Adrenal gland (tissue), 12 donors: ENCODE data around the gene ATPAF2. TPM values are rescaled to one million over a fixed set of nuclear protein-coding genes. Genes with fewer than 3 reads are reported as not detected.

Source experiments
- DNase-seq, 7 donors: peaks; one replicate each; pipeline ENCODE4 v3.0.0-alpha.2; 2019 to 2020
- H3K27ac ChIP-seq, 5 donors: fragments of 200-600 bp; sonication (generic) in 4 of 5; 1 replicate in 3 of 5; 2 replicates in 2 of 5; pipeline versions ENCODE4 v1.5.1 to v1.8.0; 2016 to 2020; ENCODE audit warnings: mild to moderate bottlenecking in 1 of 5
- H3K27me3 ChIP-seq: fragments of 200-600 bp; 2 replicates; pipeline ENCODE4 v1.8.0; 2021
- H3K36me3 ChIP-seq, 2 donors: fragments of 200-600 bp; replicated peaks in 1 of 2; 1 replicate in 1 of 2; 2 replicates in 1 of 2; pipeline versions ENCODE4 v1.5.1 to v1.8.0; 2018 to 2022
- H3K4me1 ChIP-seq, 2 donors: fragments of 200-600 bp; replicated peaks in 1 of 2; 1 replicate in 1 of 2; 2 replicates in 1 of 2; pipeline versions ENCODE4 v1.5.1 to v1.8.0; 2018 to 2021
- H3K4me3 ChIP-seq, 4 donors: fragments of 200-600 bp; sonication (generic) in 3 of 4; one replicate each; pipeline ENCODE4 v1.5.1; 2016 to 2018
- H3K9me3 ChIP-seq, 3 donors: fragments of 200-600 bp; sonication (generic) in 1 of 3; replicated peaks in 1 of 3; 1 replicate in 2 of 3; 2 replicates in 1 of 3; pipeline versions ENCODE4 v1.5.1 to v1.8.0; 2016 to 2021
- CTCF ChIP-seq, 6 experiments: fragments of 450-650 bp in 4 of 6; fragments of 200-600 bp in 2 of 6; sonication (generic) in 1 of 6; IDR thresholded peaks; 1 replicate in 5 of 6; 2 replicates in 1 of 6; pipeline versions ENCODE4 v1.5.1 to v1.8.0; 2016 to 2021; ENCODE audit warnings: antibody characterized with exemption in 6 of 6, mild to moderate bottlenecking in 2 of 6, moderate library complexity in 1 of 6
- POLR2A ChIP-seq, 2 donors: fragments of 450-650 bp; IDR thresholded peaks; one replicate each; pipeline ENCODE4 v1.6.1; 2017; ENCODE audit warnings: antibody characterized with exemption in 2 of 2, mild to moderate bottlenecking in 2 of 2, moderate library complexity in 1 of 2
- WGBS, 4 donors: extraction: QIAGEN DNeasy Blood & Tissue Kit in 2 of 4; methylation state at CpG; one replicate each; pipeline versions ENCODE4 v1.1.5 to v1.1.7; 2013 to 2017; 5-methylcytosine and 5-hydroxymethylcytosine counted together
- intact Hi-C, 2 donors: fragments of 100-400 bp; cut with DNase I; formaldehyde crosslinking; loops; one replicate each; pipeline versions ENCODE4 v1.14.1 to v1.15.0; 2022 to 2023
- polyA plus RNA-seq, 3 donors: library from polyadenylated mRNA; stranded (reverse); fragments of 200-250 nt in 2 of 3; fragments of 350-450 nt in 1 of 3; fragmentation: Illumina TruSeq in 1 of 3; extraction: RNeasy Lipid Tissue Mini Kit (QIAGEN cat#74804) in 1 of 3; gene quantifications; one replicate each; pipeline ENCODE4 v1.2.3, GENCODE V29; 2013 to 2014
- total RNA-seq, 9 donors: library from RNA; depleted of rRNA in 4 of 9; stranded (reverse); fragments of >200 nt in 4 of 9; fragments of 120-200 nt in 1 of 9; fragmentation: NEBNext Ultra II Directional in 1 of 9; extraction: Animal tissue kit (Norgen Biotek cat#: 25700) in 1 of 9; gene quantifications; one replicate each; pipeline versions ENCODE4 v1.1.0 to v1.2.4, GENCODE V29; 2013 to 2023
- donor health status: healthy with polysubstance abuse.
- donor health status: Bipolar disorder and iron deficiency.
- donor health status: DM: yes; HTN: yes; CAD: no.
- donor health status: DM: no; HTN: no; CAD: no.
- donor health status: DM: no; HTN: no; CAD: no.
- donor health status: DM: yes; HTN: yes; CAD: no.

Gene ATPAF2
- total and polyA plus RNA-seq, 12 donors, result 32.5 to 68.6 (median 45.4) TPM

- no peak overlapping the region for H3K27ac ChIP-seq
- TF ChIP-seq POLR2A (IDR thresholded peaks at IDR 0.05) (no peak), CTCF (IDR thresholded peaks at IDR 0.05) (no peak)
- H3K36me3 ChIP-seq, result no peaks in the 10 kb centered on the region
- 83 to 89% (median 86%) methylated on average over 1 to 3 of the region's 3 CpGs; no CpG with 5 or more reads in 1 of the 4 donors for WGBS, 4 donors
- H3K4me1 ChIP-seq, result no peaks in the 10 kb centered on the region
- H3K27me3 ChIP-seq, result no peaks in the 10 kb centered on the region
- no peak overlapping the region for H3K4me3 ChIP-seq
- DNase-seq, result no peak
- no peaks in the 10 kb centered on the region for H3K9me3 ChIP-seq
- intact Hi-C loops, result loop anchor here in 1 of 2 donors (10.0 kb wide), 1 partner anchor 55 kb away; the partner anchor contains the start of genes ATPAF2 and GID4
These were observed 59.2 kb downstream of the ATPAF2 start for GRCh38 chr17:17979778-17980177.

GRCh38 chr17:17978481-17979424, 60.2 kb downstream of the ATPAF2 start:
- no peaks in the 10 kb centered on the region for H3K36me3 ChIP-seq
- H3K27ac ChIP-seq, result no peak overlapping the region
- WGBS, 4 donors, result 79 to 87% (median 83%) methylated on average over 9 to 14 of the region's 14 CpGs
- no peaks in the 10 kb centered on the region for H3K4me1 ChIP-seq
- TF ChIP-seq CTCF (IDR thresholded peaks at IDR 0.05) (no peak), POLR2A (IDR thresholded peaks at IDR 0.05) (no peak)
- no peaks in the 10 kb centered on the region for H3K9me3 ChIP-seq
- no peak for DNase-seq
- intact Hi-C loops, result no loop called here
- no peak overlapping the region for H3K4me3 ChIP-seq
- H3K27me3 ChIP-seq, result no peaks in the 10 kb centered on the region

- no peak overlapping the region for H3K27ac ChIP-seq
- intact Hi-C loops, result no loop called here
- WGBS, 4 donors, result 77 to 89% (median 82%) methylated on average over 8 to 10 of the region's 10 CpGs
- H3K27me3 ChIP-seq, result no peaks in the 10 kb centered on the region
- H3K4me1 ChIP-seq, result peaks cover 5 to 7% of the 10 kb centered on the region in 2 donors
- no peaks in the 10 kb centered on the region for H3K36me3 ChIP-seq
- DNase-seq, result no peak
- no peak for TF ChIP-seq CTCF (IDR thresholded peaks at IDR 0.05)
- no peak for TF ChIP-seq POLR2A (IDR thresholded peaks at IDR 0.05)
- H3K4me3 ChIP-seq, result no peak overlapping the region
- no peaks in the 10 kb centered on the region for H3K9me3 ChIP-seq
These were observed 61.9 kb downstream of the ATPAF2 start for GRCh38 chr17:17976931-17977570.

- WGBS, 4 donors, result 65 to 72% (median 67%) methylated on average over 6 to 8 of the region's 8 CpGs
- Histone ChIP-seq H3K9me3 (no peaks in the 10 kb centered on the region), H3K4me3 (no peak overlapping the region), H3K27ac (no peak overlapping the region), H3K36me3 (no peaks in the 10 kb centered on the region), H3K27me3 (no peaks in the 10 kb centered on the region), H3K4me1 (peaks cover 15 to 19% of the 10 kb centered on the region in 2 donors)
- intact Hi-C loops, result no loop called here
- no peak for DNase-seq
- TF ChIP-seq CTCF (IDR thresholded peaks at IDR 0.05) (no peak), POLR2A (IDR thresholded peaks at IDR 0.05) (no peak)
These were observed 63.5 kb downstream of the ATPAF2 start for GRCh38 chr17:17975436-17975835.
